ENCODE data around the gene RAX2. TPM values are rescaled to one million over a fixed set of nuclear protein-coding genes. Genes with fewer than 3 reads are reported as not detected.

RAX2 gene
- total and polyA plus RNA-seq, 2 donors (not counting 1 experiment from before 2014, with no cell fraction given) = not detected

DNA sequence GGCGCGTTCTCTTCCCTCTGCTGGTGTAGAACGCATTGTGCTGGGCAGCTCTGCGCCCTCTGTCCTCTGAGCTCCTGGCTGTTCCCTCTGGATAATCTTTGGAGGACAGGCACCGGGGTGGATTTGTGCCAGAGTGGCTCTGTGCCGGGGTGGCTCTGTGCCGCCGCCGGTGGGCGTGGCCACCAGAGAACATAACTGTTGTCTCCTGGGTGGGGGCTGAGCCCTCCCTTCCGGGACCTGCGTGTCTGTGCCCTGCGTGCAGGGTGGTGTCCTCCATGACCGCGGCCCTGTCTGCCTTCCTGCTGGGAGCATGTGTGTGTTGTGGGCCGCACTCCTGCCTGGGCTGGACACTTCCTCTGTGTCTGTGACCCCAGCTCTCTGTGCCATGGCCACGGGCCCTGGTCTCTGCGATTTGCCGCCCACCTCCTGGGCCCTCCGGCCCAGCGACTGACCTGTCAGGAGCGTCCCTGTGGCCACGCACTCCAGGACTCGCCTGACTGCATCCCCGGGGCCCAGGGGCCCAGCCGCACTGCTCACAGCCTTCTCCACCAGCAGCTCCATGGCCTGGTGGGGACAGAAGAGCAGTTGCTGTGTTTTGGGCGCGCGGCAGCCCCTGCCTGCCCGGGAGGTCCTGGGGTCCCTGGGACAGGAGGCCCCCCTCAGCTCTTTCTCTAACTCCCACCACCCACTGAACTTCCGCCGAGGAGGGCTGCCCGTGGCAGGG, 36.6 kb upstream of the RAX2 start:
- Histone ChIP-seq H3K36me3 (ENCODE audit: control insufficient read depth, insufficient read depth, low read length) (no peaks in the 10 kb centered on the region), H2AFZ (ENCODE audit: low read length) (no peak overlapping the region), H3K4me3 (replicated peaks in 1 of 4; ENCODE audit: control extremely low read depth in 1 of 4, insufficient read depth in 1 of 4, low read depth in 3 of 4, low read length in 4 of 4) (no peak overlapping the region), H3K4me1 (ENCODE audit: control insufficient read depth, extremely low read depth, insufficient read depth, low read length) (no peaks in the 10 kb centered on the region), H4K20me1 (ENCODE audit: control insufficient read depth, extremely low read depth, insufficient read depth, low read length) (no peaks in the 10 kb centered on the region), H3K27ac (ENCODE audit: insufficient read depth, low read length) (no peak overlapping the region), H3K79me2 (ENCODE audit: control insufficient read depth, insufficient read depth, low read length) (no peaks in the 10 kb centered on the region), H3K27me3 (ENCODE audit: control insufficient read depth, insufficient read depth, low read length) (no peaks in the 10 kb centered on the region), H3K9me3 (ENCODE audit: control insufficient read depth, insufficient read depth, low read depth, low read length) (peaks cover 3% of the 10 kb centered on the region), H3K4me2 (ENCODE audit: extremely low read depth, insufficient read depth, low read length) (no peak overlapping the region), H3K9ac (ENCODE audit: insufficient read depth, low read length) (no peak overlapping the region)
- TF ChIP-seq, protein P1, sequence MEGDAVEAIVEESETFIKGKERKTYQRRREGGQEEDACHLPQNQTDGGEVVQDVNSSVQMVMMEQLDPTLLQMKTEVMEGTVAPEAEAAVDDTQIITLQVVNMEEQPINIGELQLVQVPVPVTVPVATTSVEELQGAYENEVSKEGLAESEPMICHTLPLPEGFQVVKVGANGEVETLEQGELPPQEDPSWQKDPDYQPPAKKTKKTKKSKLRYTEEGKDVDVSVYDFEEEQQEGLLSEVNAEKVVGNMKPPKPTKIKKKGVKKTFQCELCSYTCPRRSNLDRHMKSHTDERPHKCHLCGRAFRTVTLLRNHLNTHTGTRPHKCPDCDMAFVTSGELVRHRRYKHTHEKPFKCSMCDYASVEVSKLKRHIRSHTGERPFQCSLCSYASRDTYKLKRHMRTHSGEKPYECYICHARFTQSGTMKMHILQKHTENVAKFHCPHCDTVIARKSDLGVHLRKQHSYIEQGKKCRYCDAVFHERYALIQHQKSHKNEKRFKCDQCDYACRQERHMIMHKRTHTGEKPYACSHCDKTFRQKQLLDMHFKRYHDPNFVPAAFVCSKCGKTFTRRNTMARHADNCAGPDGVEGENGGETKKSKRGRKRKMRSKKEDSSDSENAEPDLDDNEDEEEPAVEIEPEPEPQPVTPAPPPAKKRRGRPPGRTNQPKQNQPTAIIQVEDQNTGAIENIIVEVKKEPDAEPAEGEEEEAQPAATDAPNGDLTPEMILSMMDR (conservative IDR thresholded peaks at IDR 0.05 in 1 of 2, IDR thresholded peaks at IDR 0.05 in 1 of 2; ENCODE audit: low read depth in 1 of 2, low read length in 2 of 2) = no peak
- no peak for TF ChIP-seq EZH2 (IDR thresholded peaks at IDR 0.05; ENCODE audit: low read length, missing control alignments)
- no peak for DNase-seq (ENCODE audit: low read depth in 2 of 2)

DNA sequence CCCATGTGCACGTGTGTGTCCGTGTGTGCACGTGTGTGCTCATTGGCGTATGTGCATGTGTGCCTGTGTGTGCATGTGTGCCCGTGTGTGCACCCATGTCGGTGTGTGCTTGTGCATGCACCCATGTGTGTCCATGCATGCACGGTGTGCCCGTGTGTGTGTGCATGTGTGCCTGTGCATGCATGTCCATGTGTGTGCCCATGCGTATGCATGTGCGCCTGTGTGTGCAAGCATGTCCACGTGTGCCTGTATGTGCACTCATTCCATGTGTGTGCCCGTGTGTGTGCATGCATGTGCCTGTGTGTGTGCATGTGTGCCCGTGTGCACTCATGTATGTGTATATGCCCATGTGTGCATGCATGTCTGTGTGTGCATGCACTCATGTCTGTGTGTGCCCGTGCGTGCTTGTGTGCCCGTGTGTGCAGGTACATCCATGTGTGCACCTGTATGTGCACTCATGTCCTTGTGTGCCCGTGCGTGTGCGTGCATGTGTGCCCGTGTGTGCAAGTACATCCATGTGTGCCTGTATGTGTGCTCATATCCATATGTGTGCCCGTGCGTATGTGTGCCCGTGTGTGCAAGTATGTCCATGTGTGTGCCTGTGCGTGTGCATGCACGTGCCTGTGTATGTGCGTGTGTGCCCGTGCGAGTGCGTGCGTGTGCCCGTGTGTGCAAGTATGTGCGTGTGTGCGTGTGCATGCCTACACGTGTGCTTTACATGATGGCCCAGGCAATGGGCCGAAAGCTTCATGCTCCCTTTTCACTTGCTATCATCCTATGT, 35.7 kb upstream of the RAX2 start:
- no peaks in the 10 kb centered on the region for H3K27me3 ChIP-seq (ENCODE audit: control insufficient read depth, insufficient read depth, low read length)
- no peak overlapping the region for H3K4me3 ChIP-seq (replicated peaks in 1 of 4; ENCODE audit: control extremely low read depth in 1 of 4, insufficient read depth in 1 of 4, low read depth in 3 of 4, low read length in 4 of 4)
- TF ChIP-seq, protein P1 (conservative IDR thresholded peaks at IDR 0.05 in 1 of 2, IDR thresholded peaks at IDR 0.05 in 1 of 2; ENCODE audit: low read depth in 1 of 2, low read length in 2 of 2) = no peak
- no peak for TF ChIP-seq EZH2 (IDR thresholded peaks at IDR 0.05; ENCODE audit: low read length, missing control alignments)
- peaks cover 3% of the 10 kb centered on the region for H3K9me3 ChIP-seq (ENCODE audit: control insufficient read depth, insufficient read depth, low read depth, low read length)
- DNase-seq (ENCODE audit: low read depth in 2 of 2) = no peak
- no peaks in the 10 kb centered on the region for H3K4me1 ChIP-seq (ENCODE audit: control insufficient read depth, extremely low read depth, insufficient read depth, low read length)
- no peak overlapping the region for H3K27ac ChIP-seq (ENCODE audit: insufficient read depth, low read length)
- no peak overlapping the region for H3K4me2 ChIP-seq (ENCODE audit: extremely low read depth, insufficient read depth, low read length)
- H3K79me2 ChIP-seq (ENCODE audit: control insufficient read depth, insufficient read depth, low read length) = no peaks in the 10 kb centered on the region
- H3K9ac ChIP-seq (ENCODE audit: insufficient read depth, low read length) = no peak overlapping the region
- H3K36me3 ChIP-seq (ENCODE audit: control insufficient read depth, insufficient read depth, low read length) = no peaks in the 10 kb centered on the region
- no peak overlapping the region for H2AFZ ChIP-seq (ENCODE audit: low read length)
- H4K20me1 ChIP-seq (ENCODE audit: control insufficient read depth, extremely low read depth, insufficient read depth, low read length) = no peaks in the 10 kb centered on the region

DNA sequence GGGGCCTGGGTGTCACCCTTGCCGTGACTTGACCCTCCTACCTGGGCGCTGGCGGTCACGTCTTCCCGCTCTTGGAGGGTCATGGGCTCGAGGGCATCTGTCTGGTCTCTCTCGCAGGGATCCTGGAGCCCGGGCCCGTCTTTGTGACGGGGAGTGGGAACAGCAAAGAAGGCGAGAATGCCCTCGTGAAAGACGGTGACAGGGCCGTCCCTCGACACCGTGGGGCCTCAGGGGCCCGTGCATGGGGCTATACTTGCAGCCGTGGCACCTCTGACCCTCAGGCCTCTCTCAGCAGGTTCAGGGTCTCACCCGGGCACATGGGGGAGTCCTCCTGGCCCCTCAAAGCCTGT, 35.1 kb upstream of the RAX2 start:
- H3K36me3 ChIP-seq (ENCODE audit: control insufficient read depth, insufficient read depth, low read length) = no peaks in the 10 kb centered on the region
- no peak for DNase-seq (ENCODE audit: low read depth in 2 of 2)

More for the DNA sequence above, 35.1 kb upstream of the RAX2 start:
- Histone ChIP-seq H4K20me1 (ENCODE audit: control insufficient read depth, extremely low read depth, insufficient read depth, low read length) (no peaks in the 10 kb centered on the region), H3K4me1 (ENCODE audit: control insufficient read depth, extremely low read depth, insufficient read depth, low read length) (no peaks in the 10 kb centered on the region), H3K9ac (ENCODE audit: insufficient read depth, low read length) (no peak overlapping the region), H3K9me3 (ENCODE audit: control insufficient read depth, insufficient read depth, low read depth, low read length) (peaks cover 3% of the 10 kb centered on the region), H3K4me2 (ENCODE audit: extremely low read depth, insufficient read depth, low read length) (no peak overlapping the region), H2AFZ (ENCODE audit: low read length) (no peak overlapping the region), H3K27me3 (ENCODE audit: control insufficient read depth, insufficient read depth, low read length) (no peaks in the 10 kb centered on the region), H3K4me3 (replicated peaks in 1 of 4; ENCODE audit: control extremely low read depth in 1 of 4, insufficient read depth in 1 of 4, low read depth in 3 of 4, low read length in 4 of 4) (no peak overlapping the region), H3K27ac (ENCODE audit: insufficient read depth, low read length) (no peak overlapping the region), H3K79me2 (ENCODE audit: control insufficient read depth, insufficient read depth, low read length) (no peaks in the 10 kb centered on the region)
- TF ChIP-seq, protein P1 (conservative IDR thresholded peaks at IDR 0.05 in 1 of 2, IDR thresholded peaks at IDR 0.05 in 1 of 2; ENCODE audit: low read depth in 1 of 2, low read length in 2 of 2) = no peak
- TF ChIP-seq EZH2 (IDR thresholded peaks at IDR 0.05; ENCODE audit: low read length, missing control alignments) = no peak

All from fibroblast of lung (primary cell).